Right atrium auricular region (tissue), 2 donors: ENCODE results near the gene KIF1B. TPM values are rescaled to one million over a fixed set of nuclear protein-coding genes. Genes with fewer than 3 reads are reported as not detected.
A peak's percentile ranks its signal among the peaks of the same experiment; 100 is the strongest.

Source experiments
- DNase-seq: peaks from one replicate; pipeline ENCODE4 v3.0.0-alpha.2; 2019; ENCODE audit warnings: low spot score
- H3K27ac ChIP-seq, 2 donors: fragments of 200-600 bp; sonication (generic); 1 replicate in 1 of 2; 2 replicates in 1 of 2; pipeline ENCODE4 v1.5.1; 2016 to 2019
- H3K27me3 ChIP-seq, 2 donors: fragments of 200-600 bp; sonication (generic); one replicate each; pipeline versions ENCODE4 v1.5.1 to v1.6.0; 2017 to 2019
- H3K36me3 ChIP-seq: fragments of 200-600 bp; sonication (generic); one replicate; pipeline ENCODE4 v1.5.1; 2016
- H3K4me1 ChIP-seq, 2 donors: fragments of 200-600 bp; sonication (generic); one replicate each; pipeline versions ENCODE4 v1.5.1 to v1.6.0; 2017 to 2019
- H3K4me3 ChIP-seq, 2 donors: fragments of 200-600 bp; sonication (generic); 1 replicate in 1 of 2; 2 replicates in 1 of 2; pipeline ENCODE4 v1.5.1; 2017 to 2019; ENCODE audit warnings: mild to moderate bottlenecking in 1 of 2, moderate library complexity in 1 of 2
- H3K9me3 ChIP-seq, 2 donors: fragments of 200-600 bp; sonication (generic); one replicate each; pipeline ENCODE4 v1.5.1; 2019
- total RNA-seq, 2 donors: library from RNA; depleted of rRNA; stranded (reverse); fragments of >200 nt; gene quantifications; one replicate each; pipeline ENCODE4 v1.1.0, GENCODE V29; 2016
- TF ChIP-seq, protein P1 (sequence below), 2 donors: fragments of 200-600 bp; sonication (generic); IDR thresholded peaks; one replicate each; pipeline ENCODE4 v1.5.1; 2019; ENCODE audit warnings: antibody characterized with exemption in 2 of 2

Gene KIF1B
- total RNA-seq, 2 donors from 2014 or later, result 55.7 to 63.9 TPM

DNA sequence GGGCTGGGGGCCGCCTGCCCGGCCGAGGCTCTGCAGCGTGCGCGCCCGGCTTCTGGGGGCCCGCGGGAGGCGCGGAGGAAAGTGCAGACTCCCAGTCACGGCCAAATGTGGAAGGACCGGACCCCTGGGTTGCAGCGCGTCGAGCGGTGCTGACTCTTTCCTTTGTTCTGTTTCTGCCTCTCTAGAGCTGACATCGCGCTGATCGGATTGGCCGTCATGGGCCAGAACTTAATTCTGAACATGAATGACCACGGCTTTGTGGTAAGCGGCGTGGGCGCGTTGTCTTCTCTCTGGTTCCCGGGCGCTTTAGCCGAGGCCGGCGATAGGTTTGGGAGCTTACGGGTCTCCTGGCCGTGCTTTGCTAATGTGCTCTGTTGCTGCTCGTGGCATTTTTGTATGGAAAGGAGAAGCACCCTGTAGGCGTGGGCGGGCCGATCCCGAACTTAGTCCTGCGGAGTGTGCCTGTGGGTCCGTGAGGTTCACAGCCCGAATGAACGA lies 189.1 kb downstream of the KIF1B start:
- H3K4me3 ChIP-seq, result peak overlapping the region; percentile 83 to 87
- peaks cover 0 to 22% of the 10 kb centered on the region in 2 donors for H3K4me1 ChIP-seq
- TF ChIP-seq, protein P1, sequence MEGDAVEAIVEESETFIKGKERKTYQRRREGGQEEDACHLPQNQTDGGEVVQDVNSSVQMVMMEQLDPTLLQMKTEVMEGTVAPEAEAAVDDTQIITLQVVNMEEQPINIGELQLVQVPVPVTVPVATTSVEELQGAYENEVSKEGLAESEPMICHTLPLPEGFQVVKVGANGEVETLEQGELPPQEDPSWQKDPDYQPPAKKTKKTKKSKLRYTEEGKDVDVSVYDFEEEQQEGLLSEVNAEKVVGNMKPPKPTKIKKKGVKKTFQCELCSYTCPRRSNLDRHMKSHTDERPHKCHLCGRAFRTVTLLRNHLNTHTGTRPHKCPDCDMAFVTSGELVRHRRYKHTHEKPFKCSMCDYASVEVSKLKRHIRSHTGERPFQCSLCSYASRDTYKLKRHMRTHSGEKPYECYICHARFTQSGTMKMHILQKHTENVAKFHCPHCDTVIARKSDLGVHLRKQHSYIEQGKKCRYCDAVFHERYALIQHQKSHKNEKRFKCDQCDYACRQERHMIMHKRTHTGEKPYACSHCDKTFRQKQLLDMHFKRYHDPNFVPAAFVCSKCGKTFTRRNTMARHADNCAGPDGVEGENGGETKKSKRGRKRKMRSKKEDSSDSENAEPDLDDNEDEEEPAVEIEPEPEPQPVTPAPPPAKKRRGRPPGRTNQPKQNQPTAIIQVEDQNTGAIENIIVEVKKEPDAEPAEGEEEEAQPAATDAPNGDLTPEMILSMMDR (IDR thresholded peaks at IDR 0.05), result no peak
- H3K9me3 ChIP-seq, result no peaks in the 10 kb centered on the region
- no peak for DNase-seq
- peaks cover 24% of the 10 kb centered on the region for H3K36me3 ChIP-seq
- H3K27ac ChIP-seq, result peak overlapping the region; percentile 88 to 97
- H3K27me3 ChIP-seq, result no peaks in the 10 kb centered on the region

DNA sequence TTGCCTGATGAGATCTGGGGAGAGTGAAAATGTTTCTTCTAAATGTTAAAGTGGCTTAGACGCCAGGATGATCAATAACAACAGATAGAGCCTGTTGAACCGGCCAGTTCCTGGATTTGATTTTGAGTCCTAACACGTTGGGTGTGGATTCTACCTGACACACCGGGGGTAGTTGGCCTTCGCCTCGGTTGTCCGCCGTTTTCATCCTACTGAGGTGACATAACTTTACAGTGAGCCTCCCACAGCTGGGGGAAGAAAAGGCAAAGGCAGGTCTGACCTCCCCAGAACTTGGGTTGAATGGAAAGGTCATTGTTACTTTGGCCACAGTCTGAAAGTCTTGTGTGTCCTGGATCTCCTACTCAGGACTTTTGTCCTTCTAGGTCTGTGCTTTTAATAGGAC lies 189.6 kb downstream of the KIF1B start:
- TF ChIP-seq, protein P1 (IDR thresholded peaks at IDR 0.05), result no peak
- Histone ChIP-seq H3K27ac (peak overlapping the region; percentile 88 to 97), H3K4me3 (peak overlapping the region; percentile 83 to 87), H3K36me3 (peaks cover 30% of the 10 kb centered on the region), H3K27me3 (no peaks in the 10 kb centered on the region), H3K9me3 (no peaks in the 10 kb centered on the region), H3K4me1 (peaks cover 0 to 22% of the 10 kb centered on the region in 2 donors)
- no peak for DNase-seq

DNA sequence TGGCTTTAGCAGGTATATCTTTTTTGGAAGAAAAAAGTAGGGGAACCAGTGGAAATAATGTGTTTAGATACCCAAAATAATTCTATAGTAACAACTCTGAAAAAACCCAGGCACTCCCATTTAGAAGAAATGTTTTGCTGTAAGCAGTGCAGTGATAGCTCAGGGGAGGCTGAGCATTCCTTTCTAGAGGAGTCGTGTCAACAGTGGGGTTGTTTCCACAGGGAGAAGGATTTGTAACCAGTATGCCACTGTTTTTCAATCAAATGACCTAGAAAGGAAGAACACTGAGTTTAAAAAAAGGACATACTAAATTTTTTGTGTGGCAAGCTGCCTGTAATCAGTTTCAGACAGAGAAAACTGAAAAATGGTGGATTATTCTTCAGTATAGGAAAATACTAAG lies 190.9 kb downstream of the KIF1B start:
- Histone ChIP-seq H3K4me3 (no peak overlapping the region), H3K4me1 (peaks cover 0 to 22% of the 10 kb centered on the region in 2 donors), H3K36me3 (peaks cover 42% of the 10 kb centered on the region)

DNA sequence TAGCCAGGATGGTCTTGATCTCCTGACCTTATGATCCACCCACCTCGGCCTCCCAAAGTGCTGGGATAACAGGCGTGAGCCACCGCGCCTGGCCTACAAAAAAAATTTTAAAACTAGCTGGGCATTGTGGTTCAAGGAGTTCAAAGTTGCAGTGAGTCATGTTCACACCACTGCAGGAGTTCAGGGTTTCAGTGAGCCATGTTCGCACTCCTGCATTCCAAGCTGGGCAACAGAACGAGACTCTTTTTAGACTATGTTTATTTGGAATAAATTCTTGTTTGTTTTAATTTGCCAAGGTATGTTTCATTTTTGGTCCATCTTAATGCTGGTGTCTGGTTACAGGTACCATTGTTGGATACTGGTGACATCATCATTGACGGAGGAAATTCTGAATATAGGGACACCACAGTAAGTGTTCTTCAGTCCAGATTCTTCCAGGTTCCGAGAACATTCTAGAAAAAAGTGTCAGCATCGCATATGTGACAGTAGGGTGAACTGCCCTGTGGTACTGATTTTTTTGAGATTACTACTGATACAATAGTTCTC lies 192.4 kb downstream of the KIF1B start:
- Histone ChIP-seq H3K4me1 (peaks cover 0 to 21% of the 10 kb centered on the region in 2 donors), H3K9me3 (no peaks in the 10 kb centered on the region), H3K27me3 (no peaks in the 10 kb centered on the region), H3K27ac (no peak overlapping the region), H3K36me3 (peaks cover 58% of the 10 kb centered on the region), H3K4me3 (no peak overlapping the region)
- TF ChIP-seq, protein P1 (IDR thresholded peaks at IDR 0.05), result no peak
- DNase-seq, result no peak

More for the DNA sequence above, 190.9 kb downstream of the KIF1B start:
- Histone ChIP-seq H3K27ac (peak overlapping the region in 1 of 2 donors; percentile 97), H3K27me3 (no peaks in the 10 kb centered on the region), H3K9me3 (no peaks in the 10 kb centered on the region)
- TF ChIP-seq, protein P1 (IDR thresholded peaks at IDR 0.05), result no peak
- no peak for DNase-seq

DNA sequence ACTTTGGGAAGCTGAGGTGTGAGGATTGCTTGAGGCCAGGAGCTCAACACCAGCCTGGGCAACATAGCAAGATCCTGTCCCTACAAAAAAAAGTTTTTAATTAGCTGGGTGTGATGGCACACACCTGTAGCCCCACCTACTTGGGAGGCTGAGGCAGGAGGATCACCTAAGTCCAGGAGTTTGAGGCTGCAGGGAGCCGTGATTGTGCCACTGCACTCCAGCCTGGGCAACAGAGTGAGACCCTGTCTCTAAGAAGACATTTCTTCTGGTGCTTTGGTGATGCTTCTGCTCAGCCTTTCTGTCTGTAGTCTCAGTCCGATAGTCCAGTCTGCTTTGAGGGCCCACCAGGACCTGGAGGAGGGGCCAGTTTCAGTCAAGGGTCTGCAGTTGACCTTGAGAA lies 196.8 kb downstream of the KIF1B start:
- TF ChIP-seq, protein P1 (IDR thresholded peaks at IDR 0.05), result no peak
- Histone ChIP-seq H3K4me3 (no peak overlapping the region), H3K4me1 (no peaks in the 10 kb centered on the region), H3K36me3 (peaks cover 98% of the 10 kb centered on the region), H3K27ac (no peak overlapping the region), H3K27me3 (no peaks in the 10 kb centered on the region), H3K9me3 (no peaks in the 10 kb centered on the region)
- no peak for DNase-seq
